GM13976 (cell line): Measurements from ENCODE around the gene ZRANB1.
A peak's percentile ranks its signal among the peaks of the same experiment; 100 is the strongest.

Experiments used
- DNase-seq: peaks from one replicate; pipeline ENCODE4 v3.0.0; 2012; ENCODE audit warnings: low spot score
- in situ Hi-C: fragments of 300-500 bp; cut with MboI; formaldehyde crosslinking; loops from one replicate; pipeline ENCODE4 v1.12.0; 2022; ENCODE audit warnings: low sequenced_read_pairs, mixed read lengths, inconsistent platforms; ENCODE audit not compliant: unreplicated experiment
- TF ChIP-seq, protein P1 (sequence below): IDR thresholded peaks from 2 replicates; pipeline ENCODE4 v1.5.1; 2012; ENCODE audit warnings: borderline replicate concordance, mild to moderate bottlenecking; ENCODE audit not compliant: insufficient read depth; ENCODE audit errors: extremely low read depth, missing control alignments, control extremely low read depth

Gene ZRANB1

DNA sequence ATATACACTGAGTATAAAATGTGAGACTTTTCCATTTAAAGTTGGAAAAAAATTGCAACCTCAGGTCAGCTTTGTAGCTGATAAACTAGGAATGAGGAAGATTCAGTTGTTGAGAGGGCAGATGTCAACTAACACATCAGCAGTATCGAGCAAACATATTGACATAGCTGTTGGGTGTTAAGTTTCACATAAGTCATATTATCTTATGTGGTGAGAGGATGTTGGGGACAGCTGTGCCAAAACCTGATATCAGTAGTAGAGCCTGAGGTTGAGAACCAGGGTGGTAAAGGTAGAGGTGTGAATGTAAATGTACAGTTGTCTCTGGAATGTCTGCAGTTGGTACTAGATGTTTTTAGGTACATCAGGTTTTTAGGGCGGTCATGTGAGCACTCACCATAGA is 5.0 kb downstream of the ZRANB1 start:
- in situ Hi-C loops, result no loop called here
- no peak for DNase-seq
- TF ChIP-seq, protein P1, sequence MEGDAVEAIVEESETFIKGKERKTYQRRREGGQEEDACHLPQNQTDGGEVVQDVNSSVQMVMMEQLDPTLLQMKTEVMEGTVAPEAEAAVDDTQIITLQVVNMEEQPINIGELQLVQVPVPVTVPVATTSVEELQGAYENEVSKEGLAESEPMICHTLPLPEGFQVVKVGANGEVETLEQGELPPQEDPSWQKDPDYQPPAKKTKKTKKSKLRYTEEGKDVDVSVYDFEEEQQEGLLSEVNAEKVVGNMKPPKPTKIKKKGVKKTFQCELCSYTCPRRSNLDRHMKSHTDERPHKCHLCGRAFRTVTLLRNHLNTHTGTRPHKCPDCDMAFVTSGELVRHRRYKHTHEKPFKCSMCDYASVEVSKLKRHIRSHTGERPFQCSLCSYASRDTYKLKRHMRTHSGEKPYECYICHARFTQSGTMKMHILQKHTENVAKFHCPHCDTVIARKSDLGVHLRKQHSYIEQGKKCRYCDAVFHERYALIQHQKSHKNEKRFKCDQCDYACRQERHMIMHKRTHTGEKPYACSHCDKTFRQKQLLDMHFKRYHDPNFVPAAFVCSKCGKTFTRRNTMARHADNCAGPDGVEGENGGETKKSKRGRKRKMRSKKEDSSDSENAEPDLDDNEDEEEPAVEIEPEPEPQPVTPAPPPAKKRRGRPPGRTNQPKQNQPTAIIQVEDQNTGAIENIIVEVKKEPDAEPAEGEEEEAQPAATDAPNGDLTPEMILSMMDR, result no peak

DNA sequence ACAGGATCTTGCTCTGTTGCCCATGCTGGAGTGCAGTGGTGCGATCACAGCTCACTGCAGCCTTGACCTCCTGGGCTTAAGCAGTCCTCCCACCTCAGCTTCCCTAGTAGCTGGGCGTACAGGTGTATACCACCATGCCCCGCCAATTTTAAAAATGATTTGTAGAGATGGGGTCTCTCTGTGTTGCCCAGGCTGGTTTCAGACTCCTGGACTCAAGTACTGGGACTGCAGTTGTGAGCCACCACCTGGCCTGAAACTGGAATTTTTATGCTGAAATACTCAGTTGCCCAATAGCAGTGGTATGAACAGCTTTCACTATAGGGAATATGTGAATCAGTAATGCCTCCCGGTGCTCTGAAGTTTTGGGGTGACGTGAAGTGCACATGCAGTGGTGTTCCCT is 7.6 kb downstream of the ZRANB1 start:
- TF ChIP-seq, protein P1, result no peak
- in situ Hi-C loops, result no loop called here
- no peak for DNase-seq

DNA sequence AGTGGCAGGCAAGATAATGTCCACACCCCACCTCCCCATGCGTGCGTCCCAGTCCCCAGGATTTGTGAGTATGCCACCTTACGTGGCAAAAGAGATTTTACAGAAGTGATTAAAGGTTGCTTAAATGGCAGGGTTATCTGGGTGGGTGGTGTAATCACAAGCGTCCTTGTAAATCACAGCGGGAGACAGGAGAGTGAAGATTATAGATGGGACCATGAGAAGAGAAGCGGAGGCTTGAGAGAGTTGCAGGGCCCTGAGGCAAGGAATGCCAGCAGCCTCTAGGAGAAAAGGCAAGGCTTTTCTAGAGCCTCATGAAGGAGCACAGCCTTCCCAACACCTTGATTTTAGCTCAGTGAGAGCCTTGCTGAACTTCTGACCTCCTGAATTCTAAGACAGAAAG is 10.2 kb downstream of the ZRANB1 start:
- in situ Hi-C loops, result no loop called here
- TF ChIP-seq, protein P1, result no peak
- DNase-seq, result no peak

DNA sequence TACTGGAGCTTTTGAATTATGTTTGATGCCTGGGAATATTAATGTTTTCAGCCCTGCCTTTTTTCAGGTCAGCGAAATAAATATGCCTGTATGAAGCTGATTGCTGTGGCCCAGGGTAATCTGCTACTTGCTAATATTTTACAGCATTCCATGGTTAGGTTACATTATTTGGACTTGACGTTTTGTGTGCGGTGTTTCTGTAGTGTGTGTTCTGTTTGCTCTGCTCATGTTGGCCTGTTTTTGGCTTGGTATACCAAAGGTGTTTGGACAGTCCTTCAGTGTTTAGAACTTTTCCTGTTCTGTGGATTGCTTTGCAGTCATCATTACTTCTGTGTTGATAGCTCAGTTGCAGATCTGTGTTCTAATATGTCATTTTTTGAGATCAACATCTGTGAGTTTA is 11.5 kb downstream of the ZRANB1 start:
- in situ Hi-C loops, result no loop called here

DNA sequence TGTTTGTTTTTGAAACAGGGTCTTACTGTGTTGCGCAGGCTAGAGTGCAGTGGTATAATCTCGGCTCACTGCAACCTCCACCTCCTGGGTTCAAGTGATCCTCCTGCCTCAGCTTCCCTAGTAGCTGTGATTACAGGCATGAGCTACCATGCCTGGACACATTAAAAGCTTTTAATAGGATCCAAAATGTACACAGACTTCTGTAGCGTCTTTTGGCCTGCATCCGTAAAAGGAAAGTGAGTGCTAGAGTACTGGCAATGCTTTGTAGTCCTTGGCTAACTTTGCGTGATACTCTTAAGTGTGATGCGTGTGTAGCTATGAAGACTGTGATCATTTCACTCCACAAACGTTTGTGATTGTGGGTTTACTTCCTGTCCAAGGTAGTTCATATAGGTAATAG is 13.3 kb downstream of the ZRANB1 start:
- in situ Hi-C loops, result no loop called here
- peak; percentile 26 for DNase-seq
- TF ChIP-seq, protein P1, result no peak

More for the DNA sequence above, 11.5 kb downstream of the ZRANB1 start:
- TF ChIP-seq, protein P1, result no peak
- DNase-seq, result no peak

DNA sequence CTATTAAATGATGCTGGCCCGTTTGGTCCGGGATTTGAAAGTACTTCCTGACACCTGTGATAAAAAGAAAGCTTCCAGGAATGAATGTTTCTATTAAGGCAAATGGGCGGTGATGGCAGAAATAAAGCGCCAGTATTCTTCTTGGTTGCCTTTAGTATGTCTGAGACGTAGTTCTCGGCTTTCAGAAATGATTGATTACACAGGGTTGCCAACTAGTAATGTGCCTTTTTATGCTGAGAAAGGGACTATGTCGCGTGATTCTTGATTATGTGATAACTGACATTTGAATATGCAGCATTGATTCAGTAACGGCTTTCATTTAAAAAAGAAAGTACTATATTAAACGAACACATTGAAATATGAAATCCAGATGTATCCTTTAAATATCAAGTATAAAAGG is 13.9 kb downstream of the ZRANB1 start:
- no peak for DNase-seq
- in situ Hi-C loops, result no loop called here
- TF ChIP-seq, protein P1, result no peak

DNA sequence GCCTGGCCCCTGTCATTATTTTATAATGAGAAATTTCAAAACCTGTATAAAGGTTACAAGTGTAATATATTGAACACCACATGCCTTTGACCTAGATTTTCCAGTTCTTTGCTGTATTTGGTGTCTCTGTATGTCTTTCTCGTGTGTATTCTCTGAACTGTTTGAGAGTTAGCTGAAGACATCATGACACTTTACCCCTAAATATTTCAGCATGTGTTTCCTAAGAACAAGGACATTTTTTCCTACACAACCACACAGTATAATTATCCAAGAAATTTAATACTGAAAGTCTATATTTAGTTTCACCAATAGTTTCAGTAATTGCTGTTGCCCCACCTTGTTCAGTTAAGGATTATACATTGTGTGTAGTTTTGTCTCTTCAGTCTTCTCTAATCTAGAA is 14.8 kb downstream of the ZRANB1 start:
- DNase-seq, result no peak

More for the DNA sequence above, 14.8 kb downstream of the ZRANB1 start:
- in situ Hi-C loops, result no loop called here
- TF ChIP-seq, protein P1, result no peak
